DLD1 (cell line): Measurements from ENCODE around the gene DUOX1.

Source experiments
- in situ Hi-C: cut with HindIII; loops from 2 replicates; pipeline ENCODE4 v1.10.0; 2017; ENCODE audit warnings: low sequenced_read_pairs

The DUOX1 gene

GRCh38 chr15:45163508-45163856 lies 33.7 kb downstream of the DUOX1 start:
- in situ Hi-C loops: no loop called here

DNA sequence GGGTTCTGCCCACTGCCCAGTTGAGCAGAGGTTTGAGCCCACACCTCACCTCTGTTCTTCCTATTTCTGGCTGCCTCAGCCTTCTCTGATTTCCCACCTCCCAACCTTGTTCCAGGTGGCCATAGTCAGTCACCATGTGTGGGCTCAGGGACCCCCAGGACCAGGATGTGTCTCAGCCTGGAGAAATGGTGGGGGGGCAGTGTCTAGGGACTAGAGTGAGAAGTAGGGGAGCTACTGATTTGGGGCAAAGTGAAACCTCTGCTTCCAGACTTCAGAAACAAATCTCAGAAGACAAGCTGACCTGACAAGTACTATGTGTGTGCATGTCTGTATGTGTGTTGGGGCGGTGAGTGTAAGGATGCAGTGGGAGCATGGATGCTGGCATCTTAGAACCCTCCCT lies 35.1 kb downstream of the DUOX1 start:
- in situ Hi-C loops: no loop called here

- in situ Hi-C loops: no loop called here
Measured at GRCh38 chr15:45165536-45165935, 35.7 kb downstream of the DUOX1 start.

GRCh38 chr15:45166834-45167630 lies 37.2 kb downstream of the DUOX1 start:
- in situ Hi-C loops: no loop called here

GRCh38 chr15:45167631-45168205 lies 37.9 kb downstream of the DUOX1 start:
- in situ Hi-C loops: no loop called here

DNA sequence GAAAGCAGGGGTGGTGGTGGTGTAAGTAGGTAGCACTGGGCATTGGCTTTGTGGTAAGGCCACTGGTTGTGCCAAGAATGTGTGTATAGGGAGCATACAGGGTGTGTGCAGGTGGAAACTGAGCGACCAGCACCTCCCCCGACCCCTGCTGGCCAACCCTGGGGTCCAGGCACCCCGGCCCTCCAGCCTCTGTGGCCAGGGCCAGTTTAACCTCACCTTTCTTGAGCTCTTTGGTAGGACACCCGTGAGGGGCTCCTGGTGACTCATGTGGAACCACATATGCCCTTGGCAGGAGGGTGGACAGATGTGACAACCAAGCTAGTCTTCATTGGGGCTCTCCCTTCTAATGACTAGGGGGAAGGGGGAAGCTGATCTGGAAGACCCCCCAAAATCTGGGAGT lies 38.5 kb downstream of the DUOX1 start:
- in situ Hi-C loops: no loop called here

- in situ Hi-C loops: no loop called here
Measured at GRCh38 chr15:45168751-45169551, 39.2 kb downstream of the DUOX1 start.

DNA sequence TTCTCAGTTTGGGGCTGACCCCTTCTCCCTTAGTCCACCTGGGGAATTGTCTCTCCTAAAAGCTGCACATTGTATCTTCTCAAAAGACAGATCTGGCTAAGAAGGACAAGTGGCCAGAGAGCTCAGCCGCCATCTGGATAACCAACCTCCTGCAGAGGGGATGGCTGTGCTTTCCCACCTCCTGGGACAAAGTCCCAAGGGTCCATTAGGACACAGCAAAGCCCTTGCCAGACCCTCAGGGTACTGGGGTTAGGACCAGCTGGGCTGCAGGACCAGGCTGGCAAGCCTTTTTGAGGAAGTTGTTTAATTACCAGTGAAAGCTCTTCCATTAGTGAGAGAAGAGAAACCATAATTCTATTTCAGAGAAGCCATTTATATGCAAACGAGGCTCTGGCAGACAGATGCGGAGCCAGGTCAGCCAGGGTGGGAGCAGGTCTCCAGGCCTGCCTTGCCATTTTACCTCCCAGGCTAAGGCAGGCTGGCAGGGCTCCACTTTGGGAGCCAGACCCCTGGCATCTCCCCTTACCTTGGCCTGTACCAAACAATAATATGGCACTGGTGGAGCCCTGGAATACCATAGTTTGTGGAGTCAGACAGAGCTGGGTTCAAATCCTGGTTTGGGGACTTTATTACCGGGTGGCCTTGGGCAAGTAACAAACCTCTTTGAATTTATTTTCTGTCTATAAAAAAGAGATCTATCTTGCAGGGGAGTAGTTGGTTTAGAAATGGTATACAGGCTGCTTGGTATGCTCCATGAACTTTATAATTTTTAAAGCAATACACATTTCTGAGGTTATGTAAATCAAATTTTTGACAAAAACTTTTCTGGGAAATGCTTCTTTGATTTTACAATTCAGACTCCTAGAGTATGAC lies 40.0 kb downstream of the DUOX1 start:
- in situ Hi-C loops: no loop called here

GRCh38 chr15:45171912-45172311 lies 42.1 kb downstream of the DUOX1 start:
- in situ Hi-C loops: no loop called here

GRCh38 chr15:45174069-45174468 lies 44.3 kb downstream of the DUOX1 start:
- in situ Hi-C loops: no loop called here

DNA sequence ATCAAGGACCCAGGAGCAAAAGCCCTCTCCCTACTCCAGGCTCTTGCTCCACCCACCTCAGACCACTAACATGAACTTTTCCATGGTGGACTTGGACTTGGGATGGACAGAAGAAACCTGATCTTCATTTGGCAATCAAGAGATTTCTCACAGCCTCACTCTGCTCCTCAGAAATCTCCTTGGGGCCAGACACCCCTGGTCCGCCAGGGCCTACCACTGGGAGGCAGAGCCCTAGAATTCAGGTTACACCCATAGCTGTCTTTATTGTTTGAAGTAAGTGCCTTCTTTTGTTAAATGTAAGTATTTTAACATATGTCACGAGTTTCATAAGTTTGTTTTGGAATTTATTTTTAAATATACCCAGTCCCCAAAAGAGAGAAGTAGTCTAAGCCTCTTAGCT lies 44.8 kb downstream of the DUOX1 start:
- in situ Hi-C loops: no loop called here

DNA sequence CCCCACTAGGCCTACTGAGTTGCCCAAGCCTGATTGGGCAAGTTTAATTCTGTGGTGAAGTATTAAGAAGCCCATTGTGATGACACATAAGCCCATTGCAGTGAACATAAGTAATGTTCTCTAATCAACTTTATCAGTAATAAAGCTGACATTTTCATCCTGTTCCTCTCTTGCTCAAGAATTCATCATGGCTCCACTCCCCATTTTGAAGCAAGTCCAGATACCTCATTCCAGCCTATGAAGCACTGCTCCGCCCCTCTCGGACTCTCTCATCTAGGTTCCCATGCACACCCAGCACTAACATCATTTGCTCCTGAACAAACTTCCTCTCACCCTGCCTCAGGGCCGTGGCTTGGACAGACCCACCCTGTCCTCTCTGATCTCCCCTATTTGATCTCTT lies 47.5 kb downstream of the DUOX1 start:
- in situ Hi-C loops: no loop called here

DNA sequence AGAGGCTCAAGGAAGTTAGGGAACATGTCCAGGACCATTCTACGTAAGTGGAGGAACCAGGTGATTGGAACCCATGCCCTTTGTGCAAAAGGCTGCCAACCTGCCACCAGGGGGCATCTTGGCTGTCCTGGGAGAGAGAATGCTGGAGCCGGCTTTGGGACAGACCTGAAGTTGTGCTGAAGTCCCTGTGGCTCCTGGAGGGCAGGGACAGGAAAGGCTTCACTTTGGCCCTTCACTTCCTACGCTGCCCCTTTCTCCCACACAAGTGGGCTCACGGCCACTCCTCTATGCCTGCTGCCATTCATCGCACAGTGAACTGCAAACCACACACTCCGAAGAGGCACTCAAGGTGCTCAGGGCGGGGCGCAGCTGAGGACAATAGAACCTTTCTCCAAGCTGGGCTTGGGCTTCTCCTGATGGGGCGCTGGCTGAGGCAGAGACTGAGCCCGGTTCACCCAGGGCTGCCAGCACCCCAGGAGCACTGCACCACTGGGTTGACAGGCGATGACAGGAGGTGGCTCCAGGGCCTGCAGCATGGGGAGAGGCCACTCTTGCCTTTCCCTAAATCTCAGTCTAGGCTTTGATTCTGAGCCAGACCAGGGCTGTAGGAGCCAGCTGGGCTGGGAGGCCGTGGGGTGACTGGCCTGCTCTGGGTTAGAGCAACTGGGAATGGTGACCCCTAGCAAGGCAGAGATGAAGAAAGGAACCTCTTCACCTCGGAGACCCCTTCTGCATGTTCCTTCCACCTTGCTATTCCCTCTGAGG lies 49.6 kb downstream of the DUOX1 start:
- in situ Hi-C loops: no loop called here

DNA sequence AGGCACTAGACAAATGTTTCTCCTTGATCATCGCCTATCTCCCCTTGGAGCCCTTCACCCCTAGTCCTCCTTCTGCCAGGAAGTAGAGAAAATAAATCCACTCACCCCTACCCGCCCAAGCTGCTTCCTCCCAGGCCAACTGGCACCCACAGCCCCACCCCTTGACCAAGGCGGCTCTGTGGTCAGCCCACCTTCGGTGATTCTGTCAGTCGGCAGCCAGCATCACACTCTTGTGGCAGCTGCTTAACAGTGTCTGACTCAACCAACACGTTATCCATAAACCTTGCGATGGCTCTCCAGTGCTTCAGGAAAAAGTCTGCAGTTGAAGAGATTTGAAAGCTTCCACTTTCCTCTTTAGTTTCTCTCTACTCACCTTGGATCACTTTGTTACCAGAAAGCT lies 50.4 kb downstream of the DUOX1 start:
- in situ Hi-C loops: no loop called here

GRCh38 chr15:45180648-45181436 lies 51.0 kb downstream of the DUOX1 start:
- in situ Hi-C loops: no loop called here

DNA sequence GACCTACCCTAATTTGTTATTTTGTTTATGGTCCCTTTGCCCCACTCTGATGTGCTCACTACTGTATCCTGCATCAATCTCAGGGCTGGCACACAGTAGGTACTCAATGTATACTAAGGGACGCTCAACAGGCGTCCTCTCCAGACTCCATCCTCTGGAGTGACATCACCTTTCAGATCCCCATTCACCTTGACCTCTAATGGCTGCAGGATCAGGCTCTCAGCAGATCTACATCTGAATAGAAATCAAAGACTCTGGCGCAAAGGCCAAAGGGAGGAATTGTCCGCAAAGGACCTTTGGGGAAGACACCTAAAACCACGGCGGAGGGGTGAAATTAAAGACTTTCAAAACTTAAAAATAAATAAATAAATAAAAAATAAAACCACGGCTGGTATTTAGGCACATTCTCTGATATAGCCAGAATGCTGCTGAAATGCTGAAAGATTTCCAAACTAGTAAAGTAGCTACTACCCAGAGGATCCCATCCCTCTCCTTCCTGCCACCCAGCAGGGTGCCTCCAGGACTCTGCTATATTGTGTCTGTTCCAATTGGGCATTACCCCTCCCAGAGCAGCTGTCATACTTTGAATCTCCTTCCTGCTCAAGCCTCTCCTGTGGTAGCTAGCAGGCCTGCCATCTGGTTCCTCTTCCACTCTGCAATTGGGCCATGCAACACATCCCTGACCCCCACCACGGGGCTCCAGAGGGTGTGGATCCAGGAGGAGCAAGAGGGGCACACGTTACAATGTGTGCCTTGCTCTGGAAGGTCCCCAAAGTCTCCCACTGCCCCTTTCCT lies 51.9 kb downstream of the DUOX1 start:
- in situ Hi-C loops: no loop called here

DNA sequence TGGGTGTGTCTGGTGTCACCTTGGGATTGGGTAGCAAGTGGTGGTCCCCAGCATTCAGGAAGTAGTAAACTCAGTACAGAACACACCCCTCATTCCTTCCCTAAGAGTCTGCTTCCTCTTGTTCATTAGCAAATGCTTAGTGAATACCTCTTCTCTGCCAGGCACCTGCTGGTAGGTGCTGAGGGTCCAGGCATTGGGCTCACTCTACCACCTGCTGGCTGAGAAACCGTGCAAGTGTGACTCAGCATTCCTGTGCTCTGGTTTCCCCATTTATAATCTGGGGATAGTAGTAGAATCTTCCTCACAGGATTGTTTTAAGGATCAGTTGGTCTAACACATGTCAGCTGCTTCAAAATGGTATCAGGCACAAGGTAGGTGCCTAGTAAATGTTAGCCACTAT lies 53.2 kb downstream of the DUOX1 start:
- in situ Hi-C loops: no loop called here

- in situ Hi-C loops: no loop called here
Measured at GRCh38 chr15:45183511-45183910, 53.7 kb downstream of the DUOX1 start.

DNA sequence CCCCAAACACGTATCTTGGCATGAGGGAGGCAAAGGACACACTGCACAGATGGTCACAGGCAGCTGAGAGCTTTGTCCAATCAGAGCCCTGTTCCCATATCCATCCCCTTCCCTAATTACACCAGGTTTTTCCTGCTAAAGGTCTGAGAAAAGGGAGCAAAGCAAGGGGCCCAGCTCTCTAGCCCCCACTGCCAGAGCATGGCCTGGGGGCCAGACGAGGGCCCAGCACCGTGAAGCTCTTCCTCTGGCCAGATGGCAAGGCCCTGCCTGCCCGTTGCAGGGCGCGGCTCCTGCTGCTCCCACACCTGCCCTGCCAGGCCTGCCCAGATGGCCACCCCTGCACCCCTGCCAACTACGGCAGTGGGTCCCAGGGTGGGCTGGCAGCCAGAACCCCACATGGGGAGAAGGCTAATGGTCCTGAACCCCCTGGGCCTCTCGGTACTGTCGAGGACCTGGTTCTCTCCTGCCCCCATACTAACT lies 54.8 kb downstream of the DUOX1 start:
- in situ Hi-C loops: no loop called here
